ENCODE measurements around the gene CRAMP1.

CRAMP1 gene

DNA sequence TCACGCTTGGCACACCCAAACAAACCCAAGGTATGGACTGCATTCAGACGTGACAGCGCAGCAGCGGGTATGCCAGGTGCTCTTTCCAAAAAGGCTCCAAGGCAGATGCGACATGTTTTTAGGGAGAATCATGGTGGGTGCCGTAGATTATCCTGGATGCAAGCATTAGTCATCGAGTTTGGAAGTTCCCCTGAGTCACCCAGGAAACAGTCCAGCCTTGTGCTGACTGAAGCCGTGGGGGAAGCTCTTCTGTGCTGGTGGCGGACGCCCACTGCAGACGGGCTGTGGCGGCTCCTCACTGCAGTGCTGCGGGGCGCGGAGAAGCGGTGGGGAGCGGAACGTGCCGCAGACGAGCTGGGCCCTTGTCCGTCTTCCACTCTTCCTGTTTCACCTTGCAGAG, 79.8 kb downstream of the CRAMP1 start:
- H3K27ac ChIP-seq (ENCODE audit: extremely low read depth, low read depth, low read length), result no peak overlapping the region
- 0 out of 2 replicates have a peak, but pooled peaks have one; percentile 7 for TF ChIP-seq EGR2 (tag by site-specific recombination; IDR thresholded peaks at IDR 0.05; ENCODE audit: low read depth)
- TF ChIP-seq, protein P1, sequence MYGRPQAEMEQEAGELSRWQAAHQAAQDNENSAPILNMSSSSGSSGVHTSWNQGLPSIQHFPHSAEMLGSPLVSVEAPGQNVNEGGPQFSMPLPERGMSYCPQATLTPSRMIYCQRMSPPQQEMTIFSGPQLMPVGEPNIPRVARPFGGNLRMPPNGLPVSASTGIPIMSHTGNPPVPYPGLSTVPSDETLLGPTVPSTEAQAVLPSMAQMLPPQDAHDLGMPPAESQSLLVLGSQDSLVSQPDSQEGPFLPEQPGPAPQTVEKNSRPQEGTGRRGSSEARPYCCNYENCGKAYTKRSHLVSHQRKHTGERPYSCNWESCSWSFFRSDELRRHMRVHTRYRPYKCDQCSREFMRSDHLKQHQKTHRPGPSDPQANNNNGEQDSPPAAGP (tag by site-specific recombination; IDR thresholded peaks at IDR 0.05), result no peak
- no peak for TF ChIP-seq ZNF114 (tag by site-specific recombination; IDR thresholded peaks at IDR 0.05)
- ChIA-PET POLR2A (interaction anchor here (1.4 kb wide), 1 partner anchor 14 kb away, joined by 3 read pairs; the partner anchor contains the start of gene JPT2), CTCF (interaction anchor here (0.7 kb wide), 1 partner anchor 311 kb away, joined by 3 read pairs; no protein-coding TSS in a partner anchor)
- H3K36me3 ChIP-seq (ENCODE audit: control insufficient read depth in 2 of 2, insufficient read depth in 1 of 2, low read length in 2 of 2), result peaks cover 58 to 93% of the 10 kb centered on the region in 2 experiments
- H3K4me3 ChIP-seq (ENCODE audit: low read depth, low read length), result no peak overlapping the region
- H3K4me1 ChIP-seq (ENCODE audit: control insufficient read depth, insufficient read depth, low read length), result no peaks in the 10 kb centered on the region; the same call in 1 of the 2 replicates
- no peaks in the 10 kb centered on the region for H3K9me3 ChIP-seq (ENCODE audit: control insufficient read depth, insufficient read depth, low read depth, low read length)

DNA sequence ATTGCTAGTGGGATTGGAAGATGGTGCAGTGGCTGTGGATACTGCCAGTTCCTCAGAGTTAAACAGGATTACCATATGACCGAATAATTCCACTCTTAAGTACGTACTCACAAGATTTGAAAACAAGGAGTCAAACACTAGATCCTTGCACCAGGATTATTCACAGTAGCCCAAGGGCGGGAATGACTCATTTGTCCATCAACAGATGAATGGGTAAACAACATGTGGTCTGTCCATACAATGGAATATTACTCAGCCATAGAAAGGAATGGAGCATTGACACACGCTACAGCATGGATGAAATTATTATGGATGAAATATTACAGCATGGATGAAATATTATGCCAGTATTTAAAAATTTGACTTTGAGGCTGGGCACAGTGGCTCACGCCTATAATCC, 84.7 kb downstream of the CRAMP1 start:
- Histone ChIP-seq H3K36me3 (ENCODE audit: control insufficient read depth in 2 of 2, insufficient read depth in 1 of 2, low read length in 2 of 2) (peaks cover 45 to 96% of the 10 kb centered on the region in 2 experiments), H3K27ac (ENCODE audit: extremely low read depth, low read depth, low read length) (no peak overlapping the region), H3K4me3 (ENCODE audit: low read depth, low read length) (no peak overlapping the region), H3K9me3 (ENCODE audit: control insufficient read depth, insufficient read depth, low read depth, low read length) (no peaks in the 10 kb centered on the region), H3K4me1 (ENCODE audit: control insufficient read depth, insufficient read depth, low read length) (no peaks in the 10 kb centered on the region)
- POLR2A ChIA-PET, result interaction anchor here (1.4 kb wide), 1 partner anchor 9 kb away, joined by 4 read pairs; the partner anchor contains the start of gene MAPK8IP3
- CTCF ChIA-PET, result interaction anchor here (0.8 kb wide), 1 partner anchor 9 kb away, joined by 4 read pairs; the partner anchor contains the start of gene MAPK8IP3
- no peak for TF ChIP-seq ZNF404 (tag by site-specific recombination; IDR thresholded peaks at IDR 0.05)
- no peak for TF ChIP-seq ZBTB20 (tag by site-specific recombination; IDR thresholded peaks at IDR 0.05)
- no peak for TF ChIP-seq ZFP69B (tag by site-specific recombination; IDR thresholded peaks at IDR 0.05)
- TF ChIP-seq SETDB1 (IDR thresholded peaks at IDR 0.05; ENCODE audit: insufficient read length, low read length), result peak; percentile 29
- TF ChIP-seq, protein P2, sequence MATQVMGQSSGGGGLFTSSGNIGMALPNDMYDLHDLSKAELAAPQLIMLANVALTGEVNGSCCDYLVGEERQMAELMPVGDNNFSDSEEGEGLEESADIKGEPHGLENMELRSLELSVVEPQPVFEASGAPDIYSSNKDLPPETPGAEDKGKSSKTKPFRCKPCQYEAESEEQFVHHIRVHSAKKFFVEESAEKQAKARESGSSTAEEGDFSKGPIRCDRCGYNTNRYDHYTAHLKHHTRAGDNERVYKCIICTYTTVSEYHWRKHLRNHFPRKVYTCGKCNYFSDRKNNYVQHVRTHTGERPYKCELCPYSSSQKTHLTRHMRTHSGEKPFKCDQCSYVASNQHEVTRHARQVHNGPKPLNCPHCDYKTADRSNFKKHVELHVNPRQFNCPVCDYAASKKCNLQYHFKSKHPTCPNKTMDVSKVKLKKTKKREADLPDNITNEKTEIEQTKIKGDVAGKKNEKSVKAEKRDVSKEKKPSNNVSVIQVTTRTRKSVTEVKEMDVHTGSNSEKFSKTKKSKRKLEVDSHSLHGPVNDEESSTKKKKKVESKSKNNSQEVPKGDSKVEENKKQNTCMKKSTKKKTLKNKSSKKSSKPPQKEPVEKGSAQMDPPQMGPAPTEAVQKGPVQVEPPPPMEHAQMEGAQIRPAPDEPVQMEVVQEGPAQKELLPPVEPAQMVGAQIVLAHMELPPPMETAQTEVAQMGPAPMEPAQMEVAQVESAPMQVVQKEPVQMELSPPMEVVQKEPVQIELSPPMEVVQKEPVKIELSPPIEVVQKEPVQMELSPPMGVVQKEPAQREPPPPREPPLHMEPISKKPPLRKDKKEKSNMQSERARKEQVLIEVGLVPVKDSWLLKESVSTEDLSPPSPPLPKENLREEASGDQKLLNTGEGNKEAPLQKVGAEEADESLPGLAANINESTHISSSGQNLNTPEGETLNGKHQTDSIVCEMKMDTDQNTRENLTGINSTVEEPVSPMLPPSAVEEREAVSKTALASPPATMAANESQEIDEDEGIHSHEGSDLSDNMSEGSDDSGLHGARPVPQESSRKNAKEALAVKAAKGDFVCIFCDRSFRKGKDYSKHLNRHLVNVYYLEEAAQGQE (tag by site-specific recombination; IDR thresholded peaks at IDR 0.05), result no peak
- peak; percentile 92 for TF ChIP-seq ZNF146 (tag by site-specific recombination; IDR thresholded peaks at IDR 0.05)
- TF ChIP-seq ZNF184 (tag by site-specific recombination; IDR thresholded peaks at IDR 0.05), result no peak
- no peak for TF ChIP-seq HOXA7 (CRISPR knock-in tag; IDR thresholded peaks at IDR 0.05; ENCODE audit: borderline replicate concordance)
- TF ChIP-seq, protein P3, sequence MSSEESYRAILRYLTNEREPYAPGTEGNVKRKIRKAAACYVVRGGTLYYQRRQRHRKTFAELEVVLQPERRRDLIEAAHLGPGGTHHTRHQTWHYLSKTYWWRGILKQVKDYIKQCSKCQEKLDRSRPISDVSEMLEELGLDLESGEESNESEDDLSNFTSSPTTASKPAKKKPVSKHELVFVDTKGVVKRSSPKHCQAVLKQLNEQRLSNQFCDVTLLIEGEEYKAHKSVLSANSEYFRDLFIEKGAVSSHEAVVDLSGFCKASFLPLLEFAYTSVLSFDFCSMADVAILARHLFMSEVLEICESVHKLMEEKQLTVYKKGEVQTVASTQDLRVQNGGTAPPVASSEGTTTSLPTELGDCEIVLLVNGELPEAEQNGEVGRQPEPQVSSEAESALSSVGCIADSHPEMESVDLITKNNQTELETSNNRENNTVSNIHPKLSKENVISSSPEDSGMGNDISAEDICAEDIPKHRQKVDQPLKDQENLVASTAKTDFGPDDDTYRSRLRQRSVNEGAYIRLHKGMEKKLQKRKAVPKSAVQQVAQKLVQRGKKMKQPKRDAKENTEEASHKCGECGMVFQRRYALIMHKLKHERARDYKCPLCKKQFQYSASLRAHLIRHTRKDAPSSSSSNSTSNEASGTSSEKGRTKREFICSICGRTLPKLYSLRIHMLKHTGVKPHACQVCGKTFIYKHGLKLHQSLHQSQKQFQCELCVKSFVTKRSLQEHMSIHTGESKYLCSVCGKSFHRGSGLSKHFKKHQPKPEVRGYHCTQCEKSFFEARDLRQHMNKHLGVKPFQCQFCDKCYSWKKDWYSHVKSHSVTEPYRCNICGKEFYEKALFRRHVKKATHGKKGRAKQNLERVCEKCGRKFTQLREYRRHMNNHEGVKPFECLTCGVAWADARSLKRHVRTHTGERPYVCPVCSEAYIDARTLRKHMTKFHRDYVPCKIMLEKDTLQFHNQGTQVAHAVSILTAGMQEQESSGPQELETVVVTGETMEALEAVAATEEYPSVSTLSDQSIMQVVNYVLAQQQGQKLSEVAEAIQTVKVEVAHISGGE (tag by site-specific recombination; conservative IDR thresholded peaks at IDR 0.05; ENCODE audit: low read depth), result no peak
- TF ChIP-seq ZNF501 (tag by site-specific recombination; IDR thresholded peaks at IDR 0.05), result no peak
- no peak for TF ChIP-seq ZNF239 (tag by site-specific recombination; IDR thresholded peaks at IDR 0.05)
- TF ChIP-seq, protein P4, sequence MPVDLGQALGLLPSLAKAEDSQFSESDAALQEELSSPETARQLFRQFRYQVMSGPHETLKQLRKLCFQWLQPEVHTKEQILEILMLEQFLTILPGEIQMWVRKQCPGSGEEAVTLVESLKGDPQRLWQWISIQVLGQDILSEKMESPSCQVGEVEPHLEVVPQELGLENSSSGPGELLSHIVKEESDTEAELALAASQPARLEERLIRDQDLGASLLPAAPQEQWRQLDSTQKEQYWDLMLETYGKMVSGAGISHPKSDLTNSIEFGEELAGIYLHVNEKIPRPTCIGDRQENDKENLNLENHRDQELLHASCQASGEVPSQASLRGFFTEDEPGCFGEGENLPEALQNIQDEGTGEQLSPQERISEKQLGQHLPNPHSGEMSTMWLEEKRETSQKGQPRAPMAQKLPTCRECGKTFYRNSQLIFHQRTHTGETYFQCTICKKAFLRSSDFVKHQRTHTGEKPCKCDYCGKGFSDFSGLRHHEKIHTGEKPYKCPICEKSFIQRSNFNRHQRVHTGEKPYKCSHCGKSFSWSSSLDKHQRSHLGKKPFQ (tag by site-specific recombination; IDR thresholded peaks at IDR 0.05), result no peak
- TF ChIP-seq, protein P5, sequence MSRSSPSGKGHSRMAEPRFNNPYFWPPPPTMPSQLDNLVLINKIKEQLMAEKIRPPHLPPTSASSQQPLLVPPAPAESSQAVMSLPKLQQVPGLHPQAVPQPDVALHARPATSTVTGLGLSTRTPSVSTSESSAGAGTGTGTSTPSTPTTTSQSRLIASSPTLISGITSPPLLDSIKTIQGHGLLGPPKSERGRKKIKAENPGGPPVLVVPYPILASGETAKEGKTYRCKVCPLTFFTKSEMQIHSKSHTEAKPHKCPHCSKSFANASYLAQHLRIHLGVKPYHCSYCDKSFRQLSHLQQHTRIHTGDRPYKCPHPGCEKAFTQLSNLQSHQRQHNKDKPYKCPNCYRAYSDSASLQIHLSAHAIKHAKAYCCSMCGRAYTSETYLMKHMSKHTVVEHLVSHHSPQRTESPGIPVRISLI (tag by site-specific recombination; IDR thresholded peaks at IDR 0.05), result no peak
- TF ChIP-seq ZNF549 (tag by site-specific recombination; IDR thresholded peaks at IDR 0.05), result no peak
- TF ChIP-seq, protein P6, sequence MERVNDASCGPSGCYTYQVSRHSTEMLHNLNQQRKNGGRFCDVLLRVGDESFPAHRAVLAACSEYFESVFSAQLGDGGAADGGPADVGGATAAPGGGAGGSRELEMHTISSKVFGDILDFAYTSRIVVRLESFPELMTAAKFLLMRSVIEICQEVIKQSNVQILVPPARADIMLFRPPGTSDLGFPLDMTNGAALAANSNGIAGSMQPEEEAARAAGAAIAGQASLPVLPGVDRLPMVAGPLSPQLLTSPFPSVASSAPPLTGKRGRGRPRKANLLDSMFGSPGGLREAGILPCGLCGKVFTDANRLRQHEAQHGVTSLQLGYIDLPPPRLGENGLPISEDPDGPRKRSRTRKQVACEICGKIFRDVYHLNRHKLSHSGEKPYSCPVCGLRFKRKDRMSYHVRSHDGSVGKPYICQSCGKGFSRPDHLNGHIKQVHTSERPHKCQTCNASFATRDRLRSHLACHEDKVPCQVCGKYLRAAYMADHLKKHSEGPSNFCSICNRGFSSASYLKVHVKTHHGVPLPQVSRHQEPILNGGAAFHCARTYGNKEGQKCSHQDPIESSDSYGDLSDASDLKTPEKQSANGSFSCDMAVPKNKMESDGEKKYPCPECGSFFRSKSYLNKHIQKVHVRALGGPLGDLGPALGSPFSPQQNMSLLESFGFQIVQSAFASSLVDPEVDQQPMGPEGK (tag by site-specific recombination; IDR thresholded peaks at IDR 0.05), result no peak
- TF ChIP-seq BCL11A (tag by site-specific recombination; IDR thresholded peaks at IDR 0.05; ENCODE audit: low read depth), result no peak
- peak; percentile 68; the same call in 1 of the 2 replicates for TF ChIP-seq SCRT1 (tag by site-specific recombination; IDR thresholded peaks at IDR 0.05; ENCODE audit: borderline replicate concordance)
- TF ChIP-seq ZFP41 (tag by site-specific recombination; IDR thresholded peaks at IDR 0.05; ENCODE audit: borderline replicate concordance), result no peak
- TF ChIP-seq ZNF19 (tag by site-specific recombination; IDR thresholded peaks at IDR 0.05; ENCODE audit: low read depth), result no peak
